Measurements from ENCODE around the gene GREM2.

Gene GREM2

DNA sequence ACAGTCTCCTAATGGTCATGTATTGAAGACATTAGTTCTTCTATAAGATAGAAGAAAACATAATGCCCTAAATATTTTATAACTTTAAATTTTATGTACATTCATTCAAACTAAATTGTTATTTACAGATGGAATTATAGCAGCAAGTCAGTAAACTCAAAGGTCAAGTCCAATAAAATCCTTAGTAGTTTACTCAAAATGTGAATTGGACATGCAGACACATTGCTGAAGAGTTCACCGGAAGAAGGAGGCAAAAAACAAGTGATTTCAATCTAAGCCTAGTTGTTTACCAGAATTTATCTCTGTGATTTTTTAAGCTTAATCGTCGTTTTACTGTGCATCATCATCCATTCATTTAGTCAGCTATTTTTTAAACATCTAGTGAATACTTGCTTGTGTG is 149.7 kb downstream of the GREM2 start:
- H3K27me3 ChIP-seq (ENCODE audit: insufficient read depth, poor library complexity, severe bottlenecking): peaks cover 2% of the 10 kb centered on the region
- no peak for DNase-seq (ENCODE audit: low read depth in 1 of 2, low spot score in 1 of 2)
- no peak overlapping the region for H3K27ac ChIP-seq (replicated peaks)
- H3K4me3 ChIP-seq (replicated peaks; ENCODE audit: insufficient read depth, low read length): no peak overlapping the region
- no peak for TF ChIP-seq SPI1 (IDR thresholded peaks at IDR 0.05; ENCODE audit: borderline replicate concordance, low read depth)
- TF ChIP-seq GABPA (IDR thresholded peaks at IDR 0.05; ENCODE audit: low read depth): no peak
- TF ChIP-seq, protein P1, sequence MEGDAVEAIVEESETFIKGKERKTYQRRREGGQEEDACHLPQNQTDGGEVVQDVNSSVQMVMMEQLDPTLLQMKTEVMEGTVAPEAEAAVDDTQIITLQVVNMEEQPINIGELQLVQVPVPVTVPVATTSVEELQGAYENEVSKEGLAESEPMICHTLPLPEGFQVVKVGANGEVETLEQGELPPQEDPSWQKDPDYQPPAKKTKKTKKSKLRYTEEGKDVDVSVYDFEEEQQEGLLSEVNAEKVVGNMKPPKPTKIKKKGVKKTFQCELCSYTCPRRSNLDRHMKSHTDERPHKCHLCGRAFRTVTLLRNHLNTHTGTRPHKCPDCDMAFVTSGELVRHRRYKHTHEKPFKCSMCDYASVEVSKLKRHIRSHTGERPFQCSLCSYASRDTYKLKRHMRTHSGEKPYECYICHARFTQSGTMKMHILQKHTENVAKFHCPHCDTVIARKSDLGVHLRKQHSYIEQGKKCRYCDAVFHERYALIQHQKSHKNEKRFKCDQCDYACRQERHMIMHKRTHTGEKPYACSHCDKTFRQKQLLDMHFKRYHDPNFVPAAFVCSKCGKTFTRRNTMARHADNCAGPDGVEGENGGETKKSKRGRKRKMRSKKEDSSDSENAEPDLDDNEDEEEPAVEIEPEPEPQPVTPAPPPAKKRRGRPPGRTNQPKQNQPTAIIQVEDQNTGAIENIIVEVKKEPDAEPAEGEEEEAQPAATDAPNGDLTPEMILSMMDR (IDR thresholded peaks at IDR 0.05; ENCODE audit: insufficient read depth, low read length): no peak
- TF ChIP-seq POLR2AphosphoS5 (IDR thresholded peaks at IDR 0.05; ENCODE audit: low read depth): no peak
- TF ChIP-seq, protein P2, sequence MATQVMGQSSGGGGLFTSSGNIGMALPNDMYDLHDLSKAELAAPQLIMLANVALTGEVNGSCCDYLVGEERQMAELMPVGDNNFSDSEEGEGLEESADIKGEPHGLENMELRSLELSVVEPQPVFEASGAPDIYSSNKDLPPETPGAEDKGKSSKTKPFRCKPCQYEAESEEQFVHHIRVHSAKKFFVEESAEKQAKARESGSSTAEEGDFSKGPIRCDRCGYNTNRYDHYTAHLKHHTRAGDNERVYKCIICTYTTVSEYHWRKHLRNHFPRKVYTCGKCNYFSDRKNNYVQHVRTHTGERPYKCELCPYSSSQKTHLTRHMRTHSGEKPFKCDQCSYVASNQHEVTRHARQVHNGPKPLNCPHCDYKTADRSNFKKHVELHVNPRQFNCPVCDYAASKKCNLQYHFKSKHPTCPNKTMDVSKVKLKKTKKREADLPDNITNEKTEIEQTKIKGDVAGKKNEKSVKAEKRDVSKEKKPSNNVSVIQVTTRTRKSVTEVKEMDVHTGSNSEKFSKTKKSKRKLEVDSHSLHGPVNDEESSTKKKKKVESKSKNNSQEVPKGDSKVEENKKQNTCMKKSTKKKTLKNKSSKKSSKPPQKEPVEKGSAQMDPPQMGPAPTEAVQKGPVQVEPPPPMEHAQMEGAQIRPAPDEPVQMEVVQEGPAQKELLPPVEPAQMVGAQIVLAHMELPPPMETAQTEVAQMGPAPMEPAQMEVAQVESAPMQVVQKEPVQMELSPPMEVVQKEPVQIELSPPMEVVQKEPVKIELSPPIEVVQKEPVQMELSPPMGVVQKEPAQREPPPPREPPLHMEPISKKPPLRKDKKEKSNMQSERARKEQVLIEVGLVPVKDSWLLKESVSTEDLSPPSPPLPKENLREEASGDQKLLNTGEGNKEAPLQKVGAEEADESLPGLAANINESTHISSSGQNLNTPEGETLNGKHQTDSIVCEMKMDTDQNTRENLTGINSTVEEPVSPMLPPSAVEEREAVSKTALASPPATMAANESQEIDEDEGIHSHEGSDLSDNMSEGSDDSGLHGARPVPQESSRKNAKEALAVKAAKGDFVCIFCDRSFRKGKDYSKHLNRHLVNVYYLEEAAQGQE (IDR thresholded peaks at IDR 0.05; ENCODE audit: insufficient replicate concordance, low read depth): no peak

DNA sequence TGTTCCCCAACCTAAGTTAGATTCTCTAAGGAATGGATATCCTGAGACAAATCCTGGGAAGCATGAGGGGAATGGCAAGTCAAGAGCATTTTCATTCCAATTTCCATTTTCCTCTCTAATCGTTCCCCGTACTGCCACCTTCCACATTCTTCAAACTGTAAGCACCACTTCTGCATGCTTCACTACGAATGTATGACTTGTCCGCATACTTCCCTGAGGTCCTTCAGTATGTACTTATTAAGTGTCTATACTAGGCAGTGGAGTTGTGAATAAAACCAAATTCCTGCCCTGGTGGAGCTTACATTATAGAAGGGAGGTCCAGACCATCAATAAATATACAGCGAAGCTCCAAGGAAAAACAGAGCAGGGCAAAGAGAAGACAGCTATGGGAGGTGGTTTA is 154.8 kb downstream of the GREM2 start:
- no peak overlapping the region for H3K27ac ChIP-seq (replicated peaks)
- H3K27me3 ChIP-seq (ENCODE audit: insufficient read depth, poor library complexity, severe bottlenecking): no peaks in the 10 kb centered on the region
- TF ChIP-seq SPI1 (IDR thresholded peaks at IDR 0.05; ENCODE audit: borderline replicate concordance, low read depth) (no peak), GABPA (IDR thresholded peaks at IDR 0.05; ENCODE audit: low read depth) (no peak), POLR2AphosphoS5 (IDR thresholded peaks at IDR 0.05; ENCODE audit: low read depth) (no peak)
- TF ChIP-seq, protein P1 (IDR thresholded peaks at IDR 0.05; ENCODE audit: insufficient read depth, low read length): no peak
- TF ChIP-seq, protein P2 (IDR thresholded peaks at IDR 0.05; ENCODE audit: insufficient replicate concordance, low read depth): no peak
- H3K4me3 ChIP-seq (replicated peaks; ENCODE audit: insufficient read depth, low read length): no peak overlapping the region
- DNase-seq (ENCODE audit: low read depth in 1 of 2, low spot score in 1 of 2): no peak

DNA sequence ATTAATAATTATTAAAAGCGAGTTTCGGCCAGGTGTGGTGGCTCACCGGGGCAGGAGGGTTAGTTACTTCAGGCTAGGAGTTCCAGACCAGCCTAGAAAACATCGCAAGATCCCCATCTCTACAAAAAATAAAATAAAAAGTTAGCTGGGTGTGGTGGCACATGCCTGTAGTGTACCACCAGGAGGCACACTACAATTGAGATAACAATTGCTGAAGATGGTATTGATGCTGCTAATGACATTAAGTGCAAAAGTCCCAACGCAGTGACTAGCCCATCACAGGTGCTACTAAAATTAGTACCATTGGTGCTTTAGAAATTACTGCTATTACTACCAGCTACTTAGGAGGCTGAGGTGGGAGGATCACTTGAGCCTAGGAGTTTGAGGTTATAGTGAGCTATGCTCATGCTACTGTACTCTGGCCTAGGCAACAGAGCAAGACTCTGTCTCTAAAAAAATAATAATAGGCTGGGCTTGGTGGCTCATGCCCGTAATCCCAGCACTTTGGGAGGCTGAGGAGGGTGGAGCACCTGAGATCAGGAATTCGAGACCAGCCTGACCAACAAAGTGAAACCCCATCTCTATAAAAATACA is 156.6 kb downstream of the GREM2 start:
- Histone ChIP-seq H3K27me3 (ENCODE audit: insufficient read depth, poor library complexity, severe bottlenecking) (no peaks in the 10 kb centered on the region), H3K27ac (replicated peaks) (no peak overlapping the region), H3K4me3 (replicated peaks; ENCODE audit: insufficient read depth, low read length) (no peak overlapping the region)
- no peak for DNase-seq (ENCODE audit: low read depth in 1 of 2, low spot score in 1 of 2)
- TF ChIP-seq SPI1 (IDR thresholded peaks at IDR 0.05; ENCODE audit: borderline replicate concordance, low read depth): no peak
- TF ChIP-seq GABPA (IDR thresholded peaks at IDR 0.05; ENCODE audit: low read depth): no peak
- TF ChIP-seq, protein P2 (IDR thresholded peaks at IDR 0.05; ENCODE audit: insufficient replicate concordance, low read depth): no peak
- TF ChIP-seq, protein P1 (IDR thresholded peaks at IDR 0.05; ENCODE audit: insufficient read depth, low read length): no peak
- no peak for TF ChIP-seq POLR2AphosphoS5 (IDR thresholded peaks at IDR 0.05; ENCODE audit: low read depth)

Data from HL-60 (cell line).